GM11168 (cell line): ENCODE results near the gene COLEC12.

ENCODE experiments used
- in situ Hi-C: fragments of 300-500 bp; cut with MboI; formaldehyde crosslinking; loops from one replicate; pipeline ENCODE4 v1.12.0; 2022; ENCODE audit warnings: low sequenced_read_pairs; ENCODE audit not compliant: unreplicated experiment

Gene COLEC12

GRCh38 chr18:500632-501405 is at the start of gene COLEC12:
COLEC12 (minus strand) TSS chr18:500701; CDS start chr18:500514, 187 bp downstream.
- in situ Hi-C loops: no loop called here

GRCh38 chr18:549967-550366 is 49.5 kb upstream of the COLEC12 start:
- in situ Hi-C loops: no loop called here

DNA sequence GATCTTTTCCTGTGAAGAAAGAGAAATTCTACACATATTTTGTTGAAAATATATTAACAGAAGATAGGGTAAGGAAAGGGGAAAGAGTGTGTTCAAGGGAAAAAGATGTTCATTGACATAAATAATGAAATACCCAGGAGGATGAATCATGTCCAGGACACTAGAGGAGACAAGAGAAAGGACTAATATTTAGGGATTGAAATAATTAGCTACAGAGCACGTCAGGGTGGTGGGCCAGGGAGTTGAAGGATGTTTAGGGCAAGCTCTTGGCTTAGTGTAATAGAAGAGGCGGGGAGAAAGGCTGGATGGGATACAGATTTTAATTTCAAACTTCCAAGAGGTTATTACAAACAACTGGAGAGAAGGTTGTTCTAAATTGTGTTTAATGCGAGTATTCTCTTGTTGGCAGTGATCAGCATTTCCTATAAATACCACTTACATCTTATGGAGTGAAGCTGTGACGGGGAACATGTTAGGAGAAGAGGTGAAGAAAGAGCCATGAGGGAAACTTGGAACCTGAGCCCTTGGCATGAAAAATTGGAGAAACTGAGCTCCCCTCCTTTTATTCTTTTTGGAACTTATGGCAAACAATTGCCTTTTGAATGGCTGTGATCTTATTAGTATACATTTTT is 43.1 kb upstream of the COLEC12 start:
- in situ Hi-C loops: no loop called here

DNA sequence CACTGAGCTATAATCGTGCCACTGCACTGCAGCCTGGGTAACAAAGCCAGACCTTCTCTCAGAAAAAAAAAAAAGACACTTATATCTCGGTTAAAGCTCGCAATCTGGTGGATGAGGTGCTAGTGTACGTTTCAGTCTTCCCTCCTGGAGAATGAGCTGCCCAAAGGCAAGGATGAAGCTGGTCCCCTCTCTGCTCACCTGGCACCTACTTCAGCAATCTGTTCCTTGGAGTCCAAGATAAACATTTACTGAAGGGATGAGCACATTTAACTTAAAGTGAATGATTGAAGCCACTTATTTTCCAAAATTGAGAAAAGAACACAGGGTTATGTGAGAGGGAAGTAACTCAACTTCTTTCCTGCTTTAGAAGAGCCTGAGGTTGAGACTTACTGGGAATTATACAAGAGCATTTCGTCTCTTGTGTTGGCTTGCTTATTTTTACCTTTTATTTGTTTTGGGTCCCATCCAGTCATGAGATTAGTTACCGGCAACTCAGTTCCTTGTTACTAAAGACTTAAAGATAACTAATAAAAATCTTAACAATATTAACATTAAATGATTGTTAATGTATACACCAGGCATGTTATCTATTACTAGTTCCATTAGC is 33.6 kb upstream of the COLEC12 start:
- in situ Hi-C loops: no loop called here

- in situ Hi-C loops: no loop called here
Measured at GRCh38 chr18:532632-533031, 32.1 kb upstream of the COLEC12 start.

GRCh38 chr18:532018-532417 is 31.5 kb upstream of the COLEC12 start:
- in situ Hi-C loops: no loop called here

DNA sequence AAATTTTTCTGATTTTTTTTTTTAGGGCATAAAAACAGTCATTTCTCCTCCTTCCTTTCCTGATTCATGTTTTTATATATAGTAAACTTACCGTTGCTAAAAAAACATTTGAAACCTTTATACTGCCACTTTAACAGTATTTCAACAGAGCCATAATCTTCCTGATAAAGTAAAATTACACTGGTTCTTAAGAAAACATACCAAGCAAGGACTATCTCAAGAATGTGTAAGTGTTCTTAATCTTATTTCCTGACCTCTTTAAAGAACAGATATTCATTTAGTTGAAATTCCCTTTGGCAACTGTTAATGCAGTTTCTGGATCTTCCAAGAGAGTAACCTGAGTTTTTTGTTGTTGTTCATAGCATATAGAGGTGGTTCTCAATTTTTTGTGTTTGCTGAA is 26.6 kb upstream of the COLEC12 start:
- in situ Hi-C loops: no loop called here

DNA sequence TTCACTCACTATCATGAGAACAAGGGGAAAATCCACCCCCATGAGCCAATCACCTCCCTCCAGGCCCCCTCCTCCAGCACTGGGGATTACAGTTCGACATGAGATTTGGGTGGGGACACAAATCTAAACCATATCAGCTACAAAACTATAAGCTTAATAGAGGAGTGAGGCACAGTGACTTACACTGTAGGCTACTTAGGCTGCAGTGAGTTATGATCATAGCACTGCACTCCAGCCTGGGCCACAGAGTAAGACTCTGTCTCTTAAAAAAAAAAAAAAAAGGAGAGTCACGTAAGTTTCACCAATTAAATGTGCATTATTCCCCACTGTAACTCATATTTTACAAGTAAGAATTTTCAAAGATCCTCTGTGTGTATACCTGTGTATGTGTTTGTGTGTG is 26.2 kb upstream of the COLEC12 start:
- in situ Hi-C loops: no loop called here

DNA sequence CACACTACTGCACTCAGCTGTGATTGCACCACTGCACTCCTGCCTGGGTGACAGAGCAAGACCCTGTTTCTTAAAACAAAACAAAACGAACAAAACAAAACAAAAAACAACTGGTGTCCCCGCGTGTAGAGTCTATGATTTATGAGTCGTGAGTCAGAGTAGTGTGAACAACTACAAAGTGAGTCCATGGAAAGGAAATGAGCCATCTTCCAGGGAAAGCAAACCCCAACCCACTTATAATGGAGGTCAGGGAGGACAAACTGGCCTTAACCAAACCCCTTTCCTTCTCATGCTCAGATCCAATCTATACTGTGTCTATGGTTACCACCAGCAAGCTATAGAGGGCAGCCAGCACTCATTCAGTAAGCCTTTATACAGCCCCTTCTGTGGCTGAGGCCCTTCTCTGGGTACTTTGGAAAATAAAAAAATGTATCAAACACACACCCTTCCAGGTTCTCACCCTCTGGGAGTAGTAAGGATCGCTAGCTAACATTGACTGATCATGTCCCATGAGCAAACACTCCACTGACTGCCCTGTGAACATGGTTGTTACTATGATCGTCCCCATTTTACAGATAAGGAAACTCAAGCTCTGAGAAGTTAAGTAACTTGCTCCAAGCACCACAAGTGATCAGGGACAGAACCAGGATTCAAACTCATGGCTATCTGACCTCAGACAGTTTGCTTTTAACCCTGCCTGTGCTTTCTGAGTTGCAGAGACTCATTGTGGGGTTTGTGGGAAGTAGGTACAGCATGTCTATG is 24.7 kb upstream of the COLEC12 start:
- in situ Hi-C loops: no loop called here

DNA sequence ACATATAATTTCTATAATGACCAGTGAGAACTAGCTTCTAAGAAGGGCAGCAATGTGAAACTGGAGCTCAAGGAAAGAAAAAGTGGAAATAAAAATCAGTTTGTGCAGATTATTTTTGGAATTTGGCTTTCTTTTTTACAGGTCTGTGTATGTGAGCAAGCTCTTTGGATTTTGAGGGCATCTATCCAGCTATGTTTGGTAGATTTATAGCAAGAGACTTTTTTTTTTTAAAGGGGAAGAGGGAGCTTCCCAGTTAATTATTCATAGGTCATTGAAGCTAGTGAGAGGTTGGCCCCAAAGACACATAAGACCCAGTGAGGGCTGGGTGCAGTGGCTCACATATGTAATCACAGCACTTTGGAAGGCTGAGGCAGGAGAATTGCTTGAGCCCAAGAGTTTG is 24.0 kb upstream of the COLEC12 start:
- in situ Hi-C loops: no loop called here

DNA sequence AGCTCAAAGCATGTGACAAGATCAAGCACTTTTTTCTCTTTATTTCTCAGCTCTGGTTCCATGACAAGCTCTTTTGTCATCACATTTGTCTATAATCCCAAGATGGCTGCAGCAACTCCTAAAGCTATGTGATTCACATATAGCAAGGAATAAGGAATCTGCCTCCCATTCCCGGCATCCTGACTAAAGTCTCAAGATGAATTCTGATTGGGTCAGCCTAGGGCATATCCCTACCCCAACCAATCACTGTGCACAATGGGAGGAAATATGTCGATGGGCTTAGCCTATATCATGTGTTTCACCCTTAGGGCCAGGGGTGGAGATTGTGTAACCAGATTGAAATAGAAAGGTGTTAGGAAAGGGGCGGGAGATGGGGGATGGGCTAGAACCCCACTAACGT is 23.1 kb upstream of the COLEC12 start:
- in situ Hi-C loops: no loop called here

- in situ Hi-C loops: loop anchor here (10.0 kb wide), 1 partner anchor 56 kb away; no protein-coding TSS in a partner anchor
Measured at GRCh38 chr18:519019-519879, 18.7 kb upstream of the COLEC12 start.

- in situ Hi-C loops: loop anchor here (10.0 kb wide), 1 partner anchor 57 kb away; no protein-coding TSS in a partner anchor
Measured at GRCh38 chr18:518081-518480, 17.6 kb upstream of the COLEC12 start.

- in situ Hi-C loops: loop anchor here (10.0 kb wide), 1 partner anchor 59 kb away; no protein-coding TSS in a partner anchor
Measured at GRCh38 chr18:515838-516237, 15.3 kb upstream of the COLEC12 start.

DNA sequence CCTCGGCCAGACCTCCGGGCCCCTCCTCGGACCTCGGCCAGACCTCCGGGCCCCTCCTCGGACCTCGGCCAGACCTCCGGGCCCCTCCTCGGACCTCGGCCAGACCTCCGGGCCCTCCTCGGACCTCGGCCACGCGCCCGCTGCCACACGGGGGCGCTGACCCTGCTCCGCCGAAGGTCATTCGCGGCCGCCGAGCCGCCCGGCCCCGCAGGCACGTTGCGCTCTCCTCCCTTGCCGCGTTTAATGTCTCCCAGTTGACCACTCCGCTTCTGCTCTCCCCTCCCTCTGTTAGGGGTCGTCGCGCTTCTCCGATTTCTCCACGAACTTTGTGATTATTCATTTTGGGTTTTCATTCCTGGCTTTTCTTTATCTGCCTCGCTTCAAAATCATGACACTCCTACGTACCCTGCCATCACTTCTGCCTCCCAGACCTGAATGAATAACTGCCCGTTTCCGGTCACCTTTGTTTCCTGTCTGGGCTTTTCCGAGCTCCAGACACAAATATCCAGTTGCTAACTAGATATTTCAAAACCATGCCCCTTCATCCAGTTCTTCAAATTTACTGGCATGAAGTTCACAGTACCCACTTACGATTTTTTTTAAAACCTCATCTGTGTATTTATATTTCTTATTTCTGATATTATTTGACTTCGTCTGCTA is 14.8 kb upstream of the COLEC12 start:
- in situ Hi-C loops: loop anchor here (10.0 kb wide), 1 partner anchor 60 kb away; no protein-coding TSS in a partner anchor

DNA sequence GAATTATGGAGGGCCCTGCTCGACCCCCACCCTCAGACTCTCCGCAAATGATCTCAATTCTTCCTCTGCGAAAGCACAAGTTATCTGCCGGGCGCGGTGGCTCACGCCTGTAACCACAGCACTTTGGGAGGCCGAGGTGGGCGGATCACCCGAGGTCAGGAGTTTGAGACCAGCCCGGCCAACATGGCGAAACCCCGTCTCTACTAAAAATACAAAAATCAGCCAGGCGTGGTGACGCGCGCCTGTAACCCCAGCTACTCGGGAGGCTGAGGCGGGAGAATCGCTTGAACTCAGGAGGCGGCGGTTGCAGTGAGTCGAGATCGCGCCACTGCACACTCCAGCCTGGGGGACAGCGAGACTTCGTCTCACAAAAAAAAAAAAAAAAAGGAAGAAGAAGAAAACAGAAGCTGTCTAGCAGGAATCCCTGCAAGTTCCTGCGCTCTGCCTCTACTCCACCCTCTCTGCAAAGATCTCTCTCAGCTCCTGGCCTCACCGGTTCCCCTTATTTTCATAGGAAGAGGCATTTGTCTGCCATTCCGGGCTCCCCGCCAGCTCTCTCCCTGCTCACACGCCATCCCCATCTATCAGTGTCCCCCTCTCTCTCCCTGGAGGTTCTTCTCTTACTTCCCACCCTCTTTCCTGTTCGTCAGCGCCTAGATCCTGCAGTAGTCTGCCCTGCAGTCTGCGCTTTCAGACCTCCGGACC is 13.5 kb upstream of the COLEC12 start:
- in situ Hi-C loops: loop anchor here (10.0 kb wide), 1 partner anchor 61 kb away; no protein-coding TSS in a partner anchor

DNA sequence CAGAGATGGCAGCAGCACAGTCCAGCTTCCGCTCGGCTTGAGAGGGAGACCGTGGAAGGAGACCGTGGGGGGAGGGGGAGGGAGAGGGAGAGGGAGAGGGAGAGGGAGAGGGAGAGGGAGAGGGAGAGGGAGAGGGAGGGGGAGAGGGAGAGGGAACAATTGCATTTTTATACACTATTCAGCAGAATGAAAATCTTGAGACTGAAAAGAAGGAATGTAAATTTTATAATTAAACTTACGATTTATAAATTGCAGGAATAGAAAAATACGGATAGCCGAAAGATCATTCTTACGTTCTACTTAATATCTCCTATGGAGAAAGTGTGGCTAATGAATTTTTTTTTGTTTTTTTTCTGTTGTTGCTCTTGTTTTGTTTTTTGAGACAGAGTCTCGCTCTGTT is 12.5 kb upstream of the COLEC12 start:
- in situ Hi-C loops: loop anchor here (10.0 kb wide), 1 partner anchor 62 kb away; no protein-coding TSS in a partner anchor

- in situ Hi-C loops: no loop called here
Measured at GRCh38 chr18:508835-509234, 8.3 kb upstream of the COLEC12 start.
